Upper lobe of right lung (tissue), 1 donor: Measurements from ENCODE around the gene KIZ. TPM values are rescaled to one million over a fixed set of nuclear protein-coding genes. Genes with fewer than 3 reads are reported as not detected.

Experiments
- ATAC-seq: fragments of 200-7000 bp; cut with Tn5 transposase; one replicate; pipeline ENCODE4 v1.9.1; 2020; ENCODE audit warnings: mild to moderate bottlenecking, moderate library complexity
- DNase-seq: peaks from one replicate; pipeline ENCODE4 v3.0.0-alpha.2; 2020
- H3K27ac ChIP-seq: fragments of 200-600 bp; one replicate; pipeline ENCODE4 v1.8.0; 2022
- H3K27me3 ChIP-seq: fragments of 200-600 bp; one replicate; pipeline ENCODE4 v1.8.0; 2022; ENCODE audit warnings: mild to moderate bottlenecking
- H3K36me3 ChIP-seq: fragments of 200-600 bp; one replicate; pipeline ENCODE4 v1.8.0; 2022
- H3K4me1 ChIP-seq: fragments of 200-600 bp; one replicate; pipeline ENCODE4 v1.8.0; 2022
- H3K4me3 ChIP-seq: fragments of 200-600 bp; one replicate; pipeline ENCODE4 v1.8.0; 2022; ENCODE audit warnings: mild to moderate bottlenecking
- H3K9me3 ChIP-seq: fragments of 200-600 bp; one replicate; pipeline ENCODE4 v1.8.0; 2022
- intact Hi-C: fragments of 100-400 bp; cut with DNase I; formaldehyde crosslinking; loops from one replicate; pipeline ENCODE4 v1.11.0; 2022
- total RNA-seq: library from RNA; stranded (reverse); fragmentation: NEBNext Ultra II Directional; extraction: Animal tissue kit (Norgen Biotek cat#: 25700); gene quantifications from one replicate; pipeline ENCODE4 v1.2.1, GENCODE V29; 2021
- TF ChIP-seq, protein P1 (sequence below): fragments of 200-600 bp; IDR thresholded peaks from one replicate; pipeline ENCODE4 v1.8.0; 2022; ENCODE audit warnings: antibody characterized with exemption
- donor health status: DM: no; HTN: yes; CAD: no; lungs with severe emphysema.

Gene KIZ
- total RNA-seq, 1 donor from 2014 or later = 16.2 TPM

DNA sequence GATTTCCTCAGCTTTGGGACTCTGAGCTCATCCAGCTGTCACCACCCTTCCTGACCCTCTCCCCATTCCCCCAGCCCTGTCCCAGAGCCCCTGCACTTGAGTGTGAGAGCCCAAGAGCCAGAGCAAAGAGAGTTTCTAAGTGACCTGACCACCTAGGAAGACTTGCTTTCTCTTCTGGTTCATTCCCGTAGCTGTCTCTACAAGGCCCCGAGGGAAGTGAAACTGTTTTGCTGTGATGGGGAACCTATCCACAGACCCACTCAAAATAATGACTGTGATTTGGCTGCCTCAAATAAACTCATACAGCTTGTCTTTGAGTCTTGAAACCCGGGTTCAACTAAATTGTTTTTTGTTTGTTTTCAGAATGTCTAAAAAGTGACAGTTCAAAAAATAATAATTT, 102.6 kb downstream of the KIZ start:
- H3K27ac ChIP-seq = no peak overlapping the region
- intact Hi-C loops = no loop called here
- TF ChIP-seq, protein P1, sequence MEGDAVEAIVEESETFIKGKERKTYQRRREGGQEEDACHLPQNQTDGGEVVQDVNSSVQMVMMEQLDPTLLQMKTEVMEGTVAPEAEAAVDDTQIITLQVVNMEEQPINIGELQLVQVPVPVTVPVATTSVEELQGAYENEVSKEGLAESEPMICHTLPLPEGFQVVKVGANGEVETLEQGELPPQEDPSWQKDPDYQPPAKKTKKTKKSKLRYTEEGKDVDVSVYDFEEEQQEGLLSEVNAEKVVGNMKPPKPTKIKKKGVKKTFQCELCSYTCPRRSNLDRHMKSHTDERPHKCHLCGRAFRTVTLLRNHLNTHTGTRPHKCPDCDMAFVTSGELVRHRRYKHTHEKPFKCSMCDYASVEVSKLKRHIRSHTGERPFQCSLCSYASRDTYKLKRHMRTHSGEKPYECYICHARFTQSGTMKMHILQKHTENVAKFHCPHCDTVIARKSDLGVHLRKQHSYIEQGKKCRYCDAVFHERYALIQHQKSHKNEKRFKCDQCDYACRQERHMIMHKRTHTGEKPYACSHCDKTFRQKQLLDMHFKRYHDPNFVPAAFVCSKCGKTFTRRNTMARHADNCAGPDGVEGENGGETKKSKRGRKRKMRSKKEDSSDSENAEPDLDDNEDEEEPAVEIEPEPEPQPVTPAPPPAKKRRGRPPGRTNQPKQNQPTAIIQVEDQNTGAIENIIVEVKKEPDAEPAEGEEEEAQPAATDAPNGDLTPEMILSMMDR = no peak

GRCh38 chr20:21229163-21229562, 103.3 kb downstream of the KIZ start:
- no peak overlapping the region for H3K27ac ChIP-seq
- H3K36me3 ChIP-seq = peaks cover 30% of the 10 kb centered on the region
- TF ChIP-seq, protein P1 = no peak
- no peaks in the 10 kb centered on the region for H3K27me3 ChIP-seq
- ATAC-seq (no peak), DNase-seq (no peak)
- no peaks in the 10 kb centered on the region for H3K4me1 ChIP-seq
- intact Hi-C loops = no loop called here
- H3K4me3 ChIP-seq = no peak overlapping the region
- H3K9me3 ChIP-seq = no peaks in the 10 kb centered on the region

More for the DNA sequence above, 102.6 kb downstream of the KIZ start:
- H3K9me3 ChIP-seq = no peaks in the 10 kb centered on the region
- H3K36me3 ChIP-seq = peaks cover 30% of the 10 kb centered on the region
- H3K4me3 ChIP-seq = no peak overlapping the region
- DNase-seq (no peak), ATAC-seq (no peak)
- no peaks in the 10 kb centered on the region for H3K4me1 ChIP-seq
- H3K27me3 ChIP-seq = no peaks in the 10 kb centered on the region

DNA sequence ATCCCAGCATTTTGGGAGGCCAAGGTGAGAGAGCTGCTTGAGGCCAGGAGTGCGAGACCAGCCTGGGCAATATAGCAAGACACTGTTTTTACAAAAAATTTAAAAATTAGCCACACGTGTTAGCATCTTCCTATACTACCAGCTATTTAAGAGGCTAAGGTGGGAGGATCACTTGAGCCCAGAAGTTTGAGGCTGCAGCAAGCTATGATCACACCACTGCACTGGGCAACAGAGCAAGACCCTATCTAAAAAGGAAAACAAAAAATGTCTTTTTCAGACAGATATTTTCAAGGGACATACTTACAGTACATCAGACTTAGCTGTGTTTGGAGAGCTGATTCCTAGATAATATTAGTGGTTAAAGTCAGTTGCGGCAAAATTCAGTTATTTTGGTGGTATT, 104.3 kb downstream of the KIZ start:
- H3K36me3 ChIP-seq = peaks cover 30% of the 10 kb centered on the region

DNA sequence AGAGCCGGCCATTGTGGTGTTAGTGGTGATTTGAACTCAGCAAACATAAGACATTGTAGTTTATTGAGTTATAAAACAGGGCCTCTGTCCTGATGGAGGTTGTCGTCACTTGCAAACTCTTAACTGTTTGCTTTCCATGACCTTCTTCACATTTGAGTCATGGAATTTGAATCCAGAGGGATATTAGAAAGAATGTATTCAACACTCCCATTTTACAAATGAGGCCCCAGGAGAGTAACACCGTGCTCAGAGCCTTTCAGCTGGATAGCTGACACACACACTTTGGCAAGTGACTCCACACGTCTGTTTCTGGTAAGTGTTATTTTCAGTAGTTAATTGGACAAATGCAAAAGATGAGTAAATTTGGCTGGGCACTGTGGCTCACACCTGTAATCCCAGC, 104.8 kb downstream of the KIZ start:
- intact Hi-C loops = no loop called here
- no peak for ATAC-seq
- peaks cover 30% of the 10 kb centered on the region for H3K36me3 ChIP-seq
- peaks cover under 1% of the 10 kb centered on the region for H3K4me1 ChIP-seq
- H3K9me3 ChIP-seq = no peaks in the 10 kb centered on the region
- TF ChIP-seq, protein P1 = no peak
- DNase-seq = no peak
- no peaks in the 10 kb centered on the region for H3K27me3 ChIP-seq
- no peak overlapping the region for H3K27ac ChIP-seq
- no peak overlapping the region for H3K4me3 ChIP-seq

More for the DNA sequence above, 104.3 kb downstream of the KIZ start:
- DNase-seq = no peak
- ATAC-seq = no peak
- intact Hi-C loops = no loop called here
- Histone ChIP-seq H3K9me3 (no peaks in the 10 kb centered on the region), H3K4me1 (no peaks in the 10 kb centered on the region), H3K27ac (no peak overlapping the region), H3K27me3 (no peaks in the 10 kb centered on the region), H3K4me3 (no peak overlapping the region)
- TF ChIP-seq, protein P1 = no peak

- Histone ChIP-seq H3K27me3 (no peaks in the 10 kb centered on the region), H3K27ac (no peak overlapping the region), H3K4me1 (peaks cover 7% of the 10 kb centered on the region), H3K9me3 (no peaks in the 10 kb centered on the region), H3K36me3 (peaks cover 30% of the 10 kb centered on the region), H3K4me3 (no peak overlapping the region)
- ATAC-seq (no peak), DNase-seq (no peak)
- intact Hi-C loops = no loop called here
- TF ChIP-seq, protein P1 = no peak
These were observed 106.8 kb downstream of the KIZ start for GRCh38 chr20:21232546-21233280.
